CD4-positive, alpha-beta T cell treated with Interleukin-4 for 1 hour (primary cell): ENCODE measurements around the gene TNFRSF1A.

Experiments used
- DNase-seq, 2 donors: peaks; one replicate each; pipeline ENCODE4 v3.0.0-alpha.2; 2020 to 2022

The TNFRSF1A gene

GRCh38 chr12:6323340-6323994 lies 18.4 kb downstream of the TNFRSF1A start:
- DNase-seq = peak; percentile 63 to 69

- no peak for DNase-seq
Observed at GRCh38 chr12:6322969-6323339, 18.9 kb downstream of the TNFRSF1A start.

- DNase-seq = no peak
Observed at GRCh38 chr12:6322352-6322751, 19.5 kb downstream of the TNFRSF1A start.

- DNase-seq = no peak
Observed at GRCh38 chr12:6321905-6322304, 20.0 kb downstream of the TNFRSF1A start.

- DNase-seq = no peak
Observed at GRCh38 chr12:6319446-6319845, 22.4 kb downstream of the TNFRSF1A start.

- no peak for DNase-seq
Observed at GRCh38 chr12:6318440-6318879, 23.4 kb downstream of the TNFRSF1A start.

- no peak for DNase-seq
Observed at GRCh38 chr12:6317693-6318439, 24.0 kb downstream of the TNFRSF1A start.

- no peak for DNase-seq
Observed at GRCh38 chr12:6316921-6317692, 24.8 kb downstream of the TNFRSF1A start.

GRCh38 chr12:6315704-6316597 lies 25.9 kb downstream of the TNFRSF1A start:
- DNase-seq = no peak

GRCh38 chr12:6315184-6315583 lies 26.7 kb downstream of the TNFRSF1A start:
- no peak for DNase-seq

- no peak for DNase-seq
Observed at GRCh38 chr12:6314776-6315175, 27.1 kb downstream of the TNFRSF1A start.

- DNase-seq = no peak
Observed at GRCh38 chr12:6313326-6313940, 28.4 kb downstream of the TNFRSF1A start.

- no peak for DNase-seq
Observed at GRCh38 chr12:6312529-6313325, 29.1 kb downstream of the TNFRSF1A start.

GRCh38 chr12:6311822-6312528 lies 29.9 kb downstream of the TNFRSF1A start:
- DNase-seq = no peak

- DNase-seq = no peak
Observed at GRCh38 chr12:6310771-6311610, 30.9 kb downstream of the TNFRSF1A start.

- DNase-seq = peak in 1 of 2 donors; percentile 32
Observed at GRCh38 chr12:6307529-6307928, 34.3 kb downstream of the TNFRSF1A start.

GRCh38 chr12:6306599-6307220 lies 35.2 kb downstream of the TNFRSF1A start:
- DNase-seq = no peak

GRCh38 chr12:6306151-6306550 lies 35.7 kb downstream of the TNFRSF1A start:
- DNase-seq = no peak

GRCh38 chr12:6303071-6303470 lies 38.8 kb downstream of the TNFRSF1A start:
- DNase-seq = no peak
